PC-9 (cell line): ENCODE results near the gene RNH1. TPM values are rescaled to one million over a fixed set of nuclear protein-coding genes. Genes with fewer than 3 reads are reported as not detected.

Experiments
- BruUV-seq: library from RNA; stranded (reverse); fragments of 400-500 nt; replicated peaks from 2 replicates; lab custom pipeline; 2021; lab: Mats Ljungman, UMichigan
- CTCF ChIA-PET: fragments of 300-600 bp; sonication (Branson Sonifier 250); formaldehyde crosslinking; loops from one replicate; lab custom pipeline; 2022; ENCODE audit warnings: antibody characterized with exemption; lab: Charles Lee
- POLR2A ChIA-PET: fragments of 300-600 bp; sonication (Branson Sonifier 250); formaldehyde crosslinking; loops from one replicate; lab custom pipeline; 2022; ENCODE audit warnings: antibody characterized with exemption; ENCODE audit not compliant: unreplicated experiment; lab: Charles Lee
- DNase-seq, 2 experiments: peaks; one replicate each; pipeline versions ENCODE4 v3.0.0 to v3.0.0-alpha.2; 2015 to 2022; ENCODE audit warnings: mixed read lengths in 1 of 2
- H2AFZ ChIP-seq: fragments of 200-600 bp; sonication (generic); 2 replicates; pipeline ENCODE4 v1.8.1; 2017; ENCODE audit warnings: antibody characterized with exemption
- H3F3A ChIP-seq: fragments of 200-600 bp; sonication (generic); 2 replicates; pipeline ENCODE4 v1.8.1; 2017; ENCODE audit warnings: antibody characterized with exemption, mild to moderate bottlenecking, low read depth; ENCODE audit not compliant: insufficient read depth
- H3K27ac ChIP-seq: fragments of 200-600 bp; sonication (generic); 2 replicates; pipeline ENCODE4 v1.6.1; 2016; ENCODE audit warnings: mixed run types
- H3K27me3 ChIP-seq: fragments of 200-600 bp; sonication (generic); 2 replicates; pipeline ENCODE4 v1.6.1; 2016; ENCODE audit warnings: low read depth, mixed run types; ENCODE audit not compliant: insufficient read depth
- H3K36me3 ChIP-seq: fragments of 200-600 bp; sonication (generic); 2 replicates; pipeline ENCODE4 v1.6.1; 2016; ENCODE audit warnings: low read depth, mixed run types
- H3K4me1 ChIP-seq: fragments of 200-600 bp; sonication (generic); replicated peaks from 2 replicates; pipeline ENCODE4 v1.6.1; 2016; ENCODE audit warnings: mixed run types; ENCODE audit not compliant: insufficient read depth
- H3K4me2 ChIP-seq: fragments of 200-600 bp; sonication (generic); 2 replicates; pipeline ENCODE4 v1.6.1; 2017; ENCODE audit warnings: mixed run types
- H3K4me3 ChIP-seq: fragments of 200-600 bp; sonication (generic); 2 replicates; pipeline ENCODE4 v1.6.1; 2016; ENCODE audit warnings: mixed run types
- H3K79me2 ChIP-seq: fragments of 200-600 bp; sonication (generic); 2 replicates; pipeline ENCODE4 v1.6.1; 2017; ENCODE audit warnings: low read depth, mixed run types
- H3K9me2 ChIP-seq: fragments of 200-600 bp; sonication (generic); 2 replicates; pipeline ENCODE4 v1.8.1; 2017; ENCODE audit warnings: mild to moderate bottlenecking; ENCODE audit not compliant: insufficient read depth
- H3K9me3 ChIP-seq: fragments of 200-600 bp; sonication (generic); 2 replicates; pipeline ENCODE4 v1.8.1; 2016; ENCODE audit warnings: low read depth; ENCODE audit not compliant: insufficient read depth
- H4K20me1 ChIP-seq: fragments of 200-600 bp; sonication (generic); 2 replicates; pipeline ENCODE4 v1.8.1; 2017; ENCODE audit not compliant: insufficient read depth
- EZH2 ChIP-seq: fragments of 200-600 bp; sonication (generic); IDR thresholded peaks from 2 replicates; pipeline ENCODE4 v1.8.0; 2017; ENCODE audit warnings: antibody characterized with exemption, low read depth
- intact Hi-C: fragments of 100-400 bp; cut with micrococcal nuclease; formaldehyde crosslinking; loops from one replicate; pipeline ENCODE4 v1.10.0; 2022; ENCODE audit not compliant: unreplicated experiment
- total RNA-seq: library from RNA; stranded (reverse); gene quantifications from 2 replicates; pipeline ENCODE4 v1.2.3, GENCODE V29; 2021
- TF ChIP-seq, protein P1 (sequence below): fragments of 200-600 bp; sonication (generic); conservative IDR thresholded peaks from 2 replicates; pipeline ENCODE4 v1.6.1; 2017; ENCODE audit warnings: mixed run types, antibody characterized with exemption, mild to moderate bottlenecking, moderate library complexity

RNH1 gene
- total RNA-seq, 1 experiment from 2014 or later = 87.8 TPM

DNA sequence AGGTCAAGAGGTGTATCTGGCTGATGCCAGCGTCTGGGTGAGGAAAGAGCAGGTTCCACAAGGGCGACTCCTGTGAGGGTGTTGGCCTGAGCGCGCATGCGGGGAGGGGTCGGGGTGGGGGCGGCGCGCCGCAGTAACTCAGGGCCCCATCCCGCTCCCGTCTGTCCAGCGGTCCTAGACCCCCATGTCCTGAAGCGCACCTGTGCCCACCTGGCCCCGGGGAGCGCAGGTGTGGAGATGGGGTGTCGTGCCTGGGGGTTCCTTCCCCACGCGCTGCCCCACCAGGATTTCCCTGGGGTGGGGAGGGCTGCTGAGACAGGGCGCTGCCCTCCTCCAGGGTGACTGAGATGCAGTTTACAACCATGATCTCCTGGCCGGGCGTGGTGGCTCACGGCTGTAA is 20.9 kb downstream of the RNH1 start:
- no peak for DNase-seq
- H2AFZ ChIP-seq = no peak overlapping the region
- no peaks in the 10 kb centered on the region for H3K9me3 ChIP-seq
- no peaks in the 10 kb centered on the region for H4K20me1 ChIP-seq
- no peak overlapping the region for H3K4me2 ChIP-seq
- no peak for TF ChIP-seq EZH2
- TF ChIP-seq, protein P1, sequence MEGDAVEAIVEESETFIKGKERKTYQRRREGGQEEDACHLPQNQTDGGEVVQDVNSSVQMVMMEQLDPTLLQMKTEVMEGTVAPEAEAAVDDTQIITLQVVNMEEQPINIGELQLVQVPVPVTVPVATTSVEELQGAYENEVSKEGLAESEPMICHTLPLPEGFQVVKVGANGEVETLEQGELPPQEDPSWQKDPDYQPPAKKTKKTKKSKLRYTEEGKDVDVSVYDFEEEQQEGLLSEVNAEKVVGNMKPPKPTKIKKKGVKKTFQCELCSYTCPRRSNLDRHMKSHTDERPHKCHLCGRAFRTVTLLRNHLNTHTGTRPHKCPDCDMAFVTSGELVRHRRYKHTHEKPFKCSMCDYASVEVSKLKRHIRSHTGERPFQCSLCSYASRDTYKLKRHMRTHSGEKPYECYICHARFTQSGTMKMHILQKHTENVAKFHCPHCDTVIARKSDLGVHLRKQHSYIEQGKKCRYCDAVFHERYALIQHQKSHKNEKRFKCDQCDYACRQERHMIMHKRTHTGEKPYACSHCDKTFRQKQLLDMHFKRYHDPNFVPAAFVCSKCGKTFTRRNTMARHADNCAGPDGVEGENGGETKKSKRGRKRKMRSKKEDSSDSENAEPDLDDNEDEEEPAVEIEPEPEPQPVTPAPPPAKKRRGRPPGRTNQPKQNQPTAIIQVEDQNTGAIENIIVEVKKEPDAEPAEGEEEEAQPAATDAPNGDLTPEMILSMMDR = no peak
- no TSS peak for BruUV-seq
- H3K79me2 ChIP-seq = no peaks in the 10 kb centered on the region
- no peaks in the 10 kb centered on the region for H3F3A ChIP-seq
- no peak overlapping the region for H3K27ac ChIP-seq
- H3K36me3 ChIP-seq = no peaks in the 10 kb centered on the region
- POLR2A ChIA-PET = no interaction called here
- intact Hi-C loops = no loop called here
- H3K4me3 ChIP-seq = no peak overlapping the region
- H3K27me3 ChIP-seq = no peaks in the 10 kb centered on the region
- CTCF ChIA-PET = no interaction called here
- H3K4me1 ChIP-seq = no peaks in the 10 kb centered on the region
- H3K9me2 ChIP-seq = no peaks in the 10 kb centered on the region

DNA sequence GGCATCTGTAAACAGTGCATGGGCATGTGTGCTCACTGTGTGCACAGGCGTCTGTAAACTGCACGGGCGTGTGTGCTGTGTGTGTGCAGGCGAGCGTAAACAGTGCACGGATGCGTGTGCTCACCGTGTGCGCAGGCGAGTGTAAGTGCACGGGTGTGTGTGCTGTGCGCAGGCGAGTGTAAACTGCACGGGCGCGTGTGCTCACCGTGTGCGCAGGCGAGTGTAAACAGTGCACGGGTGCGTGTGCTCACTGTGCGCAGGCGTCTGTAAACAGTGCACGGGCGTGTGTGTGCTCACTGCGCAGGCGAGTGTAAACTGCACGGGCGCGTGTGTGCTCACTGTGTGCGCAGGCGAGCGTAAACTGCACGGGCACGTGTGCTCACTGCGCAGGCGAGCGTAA is 22.4 kb downstream of the RNH1 start:
- Histone ChIP-seq H3K9me2 (no peaks in the 10 kb centered on the region), H3F3A (no peaks in the 10 kb centered on the region), H4K20me1 (no peaks in the 10 kb centered on the region), H3K4me1 (no peaks in the 10 kb centered on the region), H3K79me2 (no peaks in the 10 kb centered on the region), H3K4me2 (no peak overlapping the region), H2AFZ (no peak overlapping the region), H3K27ac (no peak overlapping the region), H3K4me3 (no peak overlapping the region), H3K9me3 (no peaks in the 10 kb centered on the region), H3K27me3 (no peaks in the 10 kb centered on the region), H3K36me3 (no peaks in the 10 kb centered on the region)
- no peak for DNase-seq
- no TSS peak for BruUV-seq
- TF ChIP-seq, protein P1 = no peak
- no peak for TF ChIP-seq EZH2
- ChIA-PET CTCF (no interaction called here), POLR2A (no interaction called here)
- intact Hi-C loops = no loop called here

DNA sequence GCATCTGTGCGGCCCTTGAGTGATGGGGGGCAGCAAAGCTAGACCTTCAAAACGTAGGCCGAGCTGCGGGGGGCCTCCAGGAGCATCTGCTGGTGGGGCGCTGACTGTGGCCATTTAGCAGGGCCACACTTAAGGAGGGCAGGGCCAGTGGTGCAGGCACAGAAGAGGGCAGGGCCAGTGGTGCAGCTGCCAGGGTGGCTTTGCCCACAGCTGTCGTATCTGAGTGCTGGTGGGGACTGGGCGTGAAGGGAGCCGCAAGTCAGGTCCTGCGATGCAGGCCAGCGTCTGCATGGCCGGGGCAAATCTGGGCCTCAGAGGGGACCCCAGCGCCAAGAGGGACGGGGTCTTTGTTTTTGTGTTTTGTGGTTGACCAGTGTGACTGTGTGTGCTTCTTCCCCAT is 27.7 kb downstream of the RNH1 start:
- H3F3A ChIP-seq = no peaks in the 10 kb centered on the region

More for the DNA sequence above, 27.7 kb downstream of the RNH1 start:
- Histone ChIP-seq H3K4me3 (no peak overlapping the region), H4K20me1 (no peaks in the 10 kb centered on the region), H3K27ac (no peak overlapping the region), H3K4me2 (no peak overlapping the region), H3K36me3 (no peaks in the 10 kb centered on the region), H3K79me2 (no peaks in the 10 kb centered on the region), H3K27me3 (no peaks in the 10 kb centered on the region), H2AFZ (no peak overlapping the region), H3K9me3 (no peaks in the 10 kb centered on the region), H3K4me1 (no peaks in the 10 kb centered on the region), H3K9me2 (no peaks in the 10 kb centered on the region)
- TF ChIP-seq, protein P1 = no peak
- TF ChIP-seq EZH2 = no peak
- intact Hi-C loops = no loop called here
- no TSS peak for BruUV-seq
- POLR2A ChIA-PET = no interaction called here
- CTCF ChIA-PET = no interaction called here
- DNase-seq = no peak
